Ramos (cell line): ENCODE results near the gene ZNHIT6.
"Not testable (repeated sequence)": the region's sequence is repeated elsewhere in the genome, so short reads cannot be mapped to it uniquely, and the experiment has no call there.

Source experiments
- in situ Hi-C: fragments of 300-500 bp; cut with MboI; formaldehyde crosslinking; loops from one replicate; pipeline ENCODE4 v1.14.3; 2022; ENCODE audit warnings: low sequenced_read_pairs; ENCODE audit not compliant: unreplicated experiment

The ZNHIT6 gene, protein sequence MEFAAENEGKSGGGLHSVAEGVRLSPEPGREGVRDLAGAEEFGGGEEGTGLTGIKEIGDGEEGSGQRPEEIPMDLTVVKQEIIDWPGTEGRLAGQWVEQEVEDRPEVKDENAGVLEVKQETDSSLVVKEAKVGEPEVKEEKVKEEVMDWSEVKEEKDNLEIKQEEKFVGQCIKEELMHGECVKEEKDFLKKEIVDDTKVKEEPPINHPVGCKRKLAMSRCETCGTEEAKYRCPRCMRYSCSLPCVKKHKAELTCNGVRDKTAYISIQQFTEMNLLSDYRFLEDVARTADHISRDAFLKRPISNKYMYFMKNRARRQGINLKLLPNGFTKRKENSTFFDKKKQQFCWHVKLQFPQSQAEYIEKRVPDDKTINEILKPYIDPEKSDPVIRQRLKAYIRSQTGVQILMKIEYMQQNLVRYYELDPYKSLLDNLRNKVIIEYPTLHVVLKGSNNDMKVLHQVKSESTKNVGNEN

GRCh38 chr1:85707990-85708828 lies at the start of gene ZNHIT6:
Gene ZNHIT6 (minus strand): TSS chr1:85708433. CDS start chr1:85708284, 149 bp downstream.
- in situ Hi-C loops, result no loop called here

- in situ Hi-C loops, result no loop called here
Observed at GRCh38 chr1:85756864-85757263, 48.6 kb upstream of the ZNHIT6 start.

DNA sequence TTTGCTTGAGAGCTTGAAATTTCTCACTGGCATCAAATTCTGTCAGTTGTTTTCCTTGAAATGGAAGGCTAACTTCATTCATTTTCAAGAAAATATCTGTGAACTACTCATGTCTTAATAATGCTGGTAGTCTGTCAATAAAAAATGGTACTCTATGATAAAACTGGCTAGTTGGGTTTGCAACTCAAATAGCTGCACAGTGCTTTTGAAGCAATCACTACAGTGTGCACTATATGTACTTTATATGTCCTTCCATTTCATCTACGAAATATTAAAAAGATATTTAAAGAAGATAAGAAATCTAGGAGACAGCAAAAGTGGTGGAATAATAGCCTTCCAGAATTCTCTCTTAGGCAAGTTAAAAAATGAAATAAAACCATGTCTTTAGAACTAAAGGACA lies 39.9 kb upstream of the ZNHIT6 start:
- in situ Hi-C loops, result no loop called here

GRCh38 chr1:85746777-85747176 lies 38.5 kb upstream of the ZNHIT6 start:
- in situ Hi-C loops, result no loop called here

DNA sequence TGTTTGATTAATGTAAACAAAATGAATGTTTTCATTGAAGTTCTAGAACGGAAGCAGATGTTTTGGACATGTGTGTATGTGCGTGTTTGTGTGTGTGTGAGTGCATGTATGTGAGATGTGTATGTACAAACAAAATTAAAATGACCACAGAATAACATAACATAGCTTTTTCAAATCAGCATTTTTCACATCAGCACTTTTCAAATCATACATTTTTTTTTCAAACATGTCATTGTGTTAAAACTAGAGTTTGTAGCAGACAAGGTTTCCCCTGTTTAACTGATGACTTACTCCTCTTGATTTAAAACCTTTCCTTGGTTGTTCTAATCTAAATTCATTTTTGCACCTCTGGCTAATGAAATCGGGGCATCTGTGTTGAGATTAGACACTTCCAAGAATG lies 35.6 kb upstream of the ZNHIT6 start:
- in situ Hi-C loops, result no loop called here

- in situ Hi-C loops, result no loop called here
Observed at GRCh38 chr1:85734931-85735330, 26.7 kb upstream of the ZNHIT6 start.

DNA sequence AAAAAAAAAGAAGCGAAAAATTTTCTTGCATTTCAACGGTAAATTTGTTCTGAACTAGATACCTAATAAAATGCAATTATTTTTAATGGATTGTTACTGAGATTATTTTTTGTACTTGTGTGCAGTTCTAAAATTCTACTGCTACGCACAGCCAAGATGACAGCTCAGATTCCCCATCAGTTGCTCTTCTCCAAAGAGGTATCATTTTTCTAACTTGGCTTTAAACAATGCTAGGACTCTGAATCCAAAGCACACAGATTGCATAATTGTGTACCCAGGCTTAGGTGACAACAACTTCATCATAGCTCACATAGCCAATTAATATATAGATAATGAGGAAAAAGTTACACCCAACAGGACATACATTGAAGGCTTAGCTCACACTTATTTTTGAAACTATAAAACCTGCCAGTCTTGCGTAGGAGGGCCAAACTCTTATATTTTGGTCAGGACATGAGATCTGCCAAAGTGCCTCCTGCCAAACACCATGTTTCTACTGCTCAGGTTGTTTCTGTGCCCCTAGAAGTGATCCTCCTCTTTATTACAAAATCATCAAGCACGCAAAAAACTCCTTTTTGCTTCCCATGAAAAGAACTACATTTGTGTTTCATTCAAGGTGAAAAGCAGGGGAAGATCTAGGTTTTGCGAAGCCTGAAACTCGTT lies 10.6 kb upstream of the ZNHIT6 start:
- in situ Hi-C loops, result no loop called here

DNA sequence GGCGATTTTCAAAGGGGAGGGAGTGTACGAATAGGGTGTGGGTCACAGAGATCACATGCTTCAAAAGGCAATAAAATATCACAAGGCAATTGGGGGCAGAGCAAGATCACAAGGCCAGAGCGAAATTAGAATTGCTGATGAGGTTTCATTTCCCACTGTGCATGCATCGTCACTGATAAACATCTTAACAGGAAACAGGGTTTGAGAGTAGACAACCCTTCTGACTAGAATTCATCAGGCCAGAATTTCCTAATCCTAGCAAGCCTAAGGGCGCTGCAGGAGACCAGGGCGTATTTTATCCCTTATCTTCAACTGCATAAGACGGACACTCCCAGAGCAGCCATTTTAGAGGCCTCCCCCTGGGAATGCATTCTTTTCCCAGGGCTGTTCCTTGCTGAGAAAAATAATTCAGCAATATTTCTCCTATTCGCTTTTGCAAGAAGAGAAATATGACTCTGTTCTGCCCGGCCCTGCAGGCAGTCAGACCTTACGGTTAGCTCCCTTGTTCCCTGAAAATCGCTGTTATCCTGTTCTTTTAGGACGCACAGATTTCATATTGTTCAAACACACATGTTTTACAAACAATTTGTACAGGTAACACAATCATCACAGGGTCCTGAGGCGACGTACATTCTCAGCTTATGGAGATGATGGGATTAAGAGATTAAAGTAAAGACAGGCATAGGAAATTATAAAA lies 6.3 kb upstream of the ZNHIT6 start:
- in situ Hi-C loops, result not testable (repeated sequence)

GRCh38 chr1:85708829-85709227 lies 595 bp upstream of the ZNHIT6 start:
- in situ Hi-C loops, result no loop called here

- in situ Hi-C loops, result no loop called here
Observed at GRCh38 chr1:85707267-85707989, 805 bp downstream of the ZNHIT6 start.

GRCh38 chr1:85705940-85706339 lies 2.3 kb downstream of the ZNHIT6 start:
- in situ Hi-C loops, result no loop called here

DNA sequence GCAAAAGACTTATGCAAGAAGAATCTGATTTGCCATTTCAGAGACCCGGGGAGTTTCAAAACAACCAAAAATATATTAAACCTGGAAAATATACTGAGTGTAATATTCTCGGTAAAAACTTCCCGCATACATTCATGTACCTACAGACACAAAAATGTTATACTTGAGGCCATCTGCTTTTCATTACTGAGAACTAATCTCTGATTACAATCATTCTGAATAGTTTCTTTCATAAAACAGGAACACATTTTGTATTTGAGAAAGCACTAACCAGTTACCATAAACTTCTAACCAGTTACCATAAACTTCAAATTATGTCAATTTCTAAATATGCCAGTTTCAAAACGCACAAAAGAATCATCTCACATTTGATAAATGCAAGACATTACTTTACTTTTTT lies 7.8 kb downstream of the ZNHIT6 start:
- in situ Hi-C loops, result no loop called here

DNA sequence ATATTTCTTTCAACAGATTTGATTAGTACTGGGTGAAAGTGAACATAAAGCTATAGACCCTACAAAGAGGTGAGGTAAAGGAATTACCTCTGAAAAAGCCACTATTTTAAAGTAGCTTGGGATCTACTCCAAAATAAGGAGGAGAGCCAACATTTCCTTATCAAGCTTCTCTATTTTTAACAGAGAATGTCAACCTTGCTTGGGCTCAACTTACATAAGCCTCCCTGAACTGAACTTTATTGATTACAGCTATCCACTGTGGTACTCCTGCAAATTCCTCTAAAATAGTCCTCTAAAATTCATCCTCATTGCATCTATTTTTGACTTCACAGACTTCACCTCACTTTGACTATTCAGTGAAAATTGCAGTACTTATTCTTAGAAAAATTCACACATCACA lies 10.3 kb downstream of the ZNHIT6 start:
- in situ Hi-C loops, result no loop called here

- in situ Hi-C loops, result no loop called here
Observed at GRCh38 chr1:85692730-85693314, 15.4 kb downstream of the ZNHIT6 start.

DNA sequence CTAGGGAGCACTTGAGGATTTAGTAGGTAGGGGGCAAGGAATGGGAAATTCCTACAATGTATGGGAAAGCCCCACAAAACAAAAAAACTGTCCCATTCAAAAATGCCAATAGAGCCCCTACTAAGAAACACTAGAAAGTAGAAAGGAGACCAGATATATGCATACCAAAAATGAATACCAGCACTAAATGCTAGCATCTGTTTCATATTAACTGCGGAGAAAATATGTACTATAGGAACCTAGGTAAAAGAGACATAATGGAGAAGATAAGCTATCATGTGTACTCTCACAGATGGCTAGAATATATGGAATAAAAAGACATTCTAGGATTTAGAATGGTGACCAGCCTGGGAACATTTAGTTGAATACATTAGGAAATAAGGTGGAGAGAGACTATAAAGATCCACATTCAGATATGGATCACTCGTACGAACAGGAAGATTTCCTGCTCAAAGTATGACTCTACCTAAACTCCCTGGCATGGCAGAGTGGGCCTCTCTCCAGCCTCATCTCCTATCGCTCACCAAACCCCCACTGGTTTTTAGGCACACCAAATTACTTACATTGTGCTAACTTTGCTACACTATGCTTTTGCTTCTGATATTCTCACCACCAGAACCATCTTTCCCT lies 18.3 kb downstream of the ZNHIT6 start:
- in situ Hi-C loops, result no loop called here

GRCh38 chr1:85683292-85684025 lies 24.8 kb downstream of the ZNHIT6 start:
- in situ Hi-C loops, result no loop called here

- in situ Hi-C loops, result no loop called here
Observed at GRCh38 chr1:85681087-85681486, 27.1 kb downstream of the ZNHIT6 start.

GRCh38 chr1:85678193-85678592 lies 30.0 kb downstream of the ZNHIT6 start:
- in situ Hi-C loops, result no loop called here
